GM13977 (cell line): Measurements from ENCODE around the gene PHLDB2.
"Not testable (repeated sequence)": the region's sequence is repeated elsewhere in the genome, so short reads cannot be mapped to it uniquely, and the experiment has no call there.

Experiments
- DNase-seq: peaks from one replicate; pipeline ENCODE4 v3.0.0; 2012; ENCODE audit warnings: low spot score
- in situ Hi-C: fragments of 300-500 bp; cut with MboI; formaldehyde crosslinking; loops from one replicate; pipeline ENCODE4 v1.12.0; 2022; ENCODE audit warnings: low sequenced_read_pairs, low pct_unique_long_range_greater_than_20kb, mixed read lengths, inconsistent platforms; ENCODE audit not compliant: unreplicated experiment
- TF ChIP-seq, protein P1 (sequence below): IDR thresholded peaks from 2 replicates; pipeline ENCODE4 v1.5.1; 2012; ENCODE audit warnings: mild to moderate bottlenecking, control low read depth; ENCODE audit not compliant: insufficient read depth; ENCODE audit errors: extremely low read depth, missing control alignments

The PHLDB2 gene

GRCh38 chr3:111859061-111859973 lies at the start of gene PHLDB2:
Gene PHLDB2 (plus strand): TSS chr3:111859265. CDS start chr3:111884078, 24,813 bp downstream.
- TF ChIP-seq, protein P1, sequence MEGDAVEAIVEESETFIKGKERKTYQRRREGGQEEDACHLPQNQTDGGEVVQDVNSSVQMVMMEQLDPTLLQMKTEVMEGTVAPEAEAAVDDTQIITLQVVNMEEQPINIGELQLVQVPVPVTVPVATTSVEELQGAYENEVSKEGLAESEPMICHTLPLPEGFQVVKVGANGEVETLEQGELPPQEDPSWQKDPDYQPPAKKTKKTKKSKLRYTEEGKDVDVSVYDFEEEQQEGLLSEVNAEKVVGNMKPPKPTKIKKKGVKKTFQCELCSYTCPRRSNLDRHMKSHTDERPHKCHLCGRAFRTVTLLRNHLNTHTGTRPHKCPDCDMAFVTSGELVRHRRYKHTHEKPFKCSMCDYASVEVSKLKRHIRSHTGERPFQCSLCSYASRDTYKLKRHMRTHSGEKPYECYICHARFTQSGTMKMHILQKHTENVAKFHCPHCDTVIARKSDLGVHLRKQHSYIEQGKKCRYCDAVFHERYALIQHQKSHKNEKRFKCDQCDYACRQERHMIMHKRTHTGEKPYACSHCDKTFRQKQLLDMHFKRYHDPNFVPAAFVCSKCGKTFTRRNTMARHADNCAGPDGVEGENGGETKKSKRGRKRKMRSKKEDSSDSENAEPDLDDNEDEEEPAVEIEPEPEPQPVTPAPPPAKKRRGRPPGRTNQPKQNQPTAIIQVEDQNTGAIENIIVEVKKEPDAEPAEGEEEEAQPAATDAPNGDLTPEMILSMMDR, result peak; percentile 4
- peak; percentile 43 for DNase-seq
- in situ Hi-C loops, result no loop called here

DNA sequence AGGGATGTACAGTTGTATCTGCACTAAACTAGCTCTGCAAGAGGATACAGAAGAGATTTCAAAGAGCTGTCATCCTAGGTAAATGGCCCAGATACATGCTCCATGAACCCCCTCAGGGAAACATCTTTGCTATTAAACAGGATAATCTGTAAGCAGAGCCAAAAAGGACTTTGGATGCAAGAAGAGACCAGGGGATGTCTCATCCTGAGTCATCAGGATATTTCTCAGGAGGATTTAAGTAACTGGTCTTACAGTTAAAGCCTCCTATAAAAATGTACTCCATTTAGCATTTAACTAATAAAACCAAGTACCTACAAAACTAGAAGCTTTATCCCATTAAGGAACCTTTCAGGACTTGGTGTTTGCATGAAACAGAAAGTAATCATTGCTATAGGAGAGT lies 48.2 kb upstream of the PHLDB2 start:
- no peak for DNase-seq
- TF ChIP-seq, protein P1, result no peak
- in situ Hi-C loops, result no loop called here

- in situ Hi-C loops, result no loop called here
- TF ChIP-seq, protein P1, result no peak
- no peak for DNase-seq
These were observed 47.3 kb upstream of the PHLDB2 start for GRCh38 chr3:111811811-111812210.

- in situ Hi-C loops, result no loop called here
- TF ChIP-seq, protein P1, result no peak
- DNase-seq, result no peak
These were observed 46.4 kb upstream of the PHLDB2 start for GRCh38 chr3:111812701-111813100.

GRCh38 chr3:111813441-111813840 lies 45.6 kb upstream of the PHLDB2 start:
- in situ Hi-C loops, result no loop called here
- TF ChIP-seq, protein P1, result no peak
- no peak for DNase-seq

DNA sequence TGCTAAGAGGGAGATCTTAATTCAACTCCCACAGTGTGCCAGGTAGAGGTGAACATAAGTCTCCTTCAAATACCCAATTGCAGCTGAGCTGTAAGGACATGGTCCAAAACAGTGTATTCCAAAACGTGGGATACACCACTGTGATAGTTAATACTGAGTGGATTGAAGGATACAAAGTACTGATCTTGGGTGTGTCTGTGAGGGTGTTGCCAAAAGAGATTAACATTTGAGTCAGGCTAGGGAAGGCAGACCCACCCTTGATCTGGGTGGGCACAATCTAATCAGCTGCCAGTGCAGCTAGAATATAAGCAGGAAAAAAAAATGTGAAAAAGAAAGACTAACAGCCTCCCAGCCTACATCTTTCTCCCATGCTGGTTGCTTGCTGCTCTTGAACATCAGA lies 45.1 kb upstream of the PHLDB2 start:
- TF ChIP-seq, protein P1, result no peak
- in situ Hi-C loops, result no loop called here
- no peak for DNase-seq

GRCh38 chr3:111816771-111817170 lies 42.3 kb upstream of the PHLDB2 start:
- DNase-seq, in situ Hi-C loops: not testable (repeated sequence)
